Effector CD4-positive, alpha-beta T cell (primary cell): ENCODE data around the gene PIK3R5.
A peak's percentile ranks its signal among the peaks of the same experiment; 100 is the strongest.
"Not testable (repeated sequence)": the region's sequence is repeated elsewhere in the genome, so short reads cannot be mapped to it uniquely, and the experiment has no call there.

Source experiments
- DNase-seq: peaks from one replicate; pipeline ENCODE4 v3.0.0-alpha.2; 2020
- total RNA-seq: gene quantifications from one replicate; lab custom pipeline; 2026; lab: John Stamatoyannopoulos, UW

The PIK3R5 gene, protein sequence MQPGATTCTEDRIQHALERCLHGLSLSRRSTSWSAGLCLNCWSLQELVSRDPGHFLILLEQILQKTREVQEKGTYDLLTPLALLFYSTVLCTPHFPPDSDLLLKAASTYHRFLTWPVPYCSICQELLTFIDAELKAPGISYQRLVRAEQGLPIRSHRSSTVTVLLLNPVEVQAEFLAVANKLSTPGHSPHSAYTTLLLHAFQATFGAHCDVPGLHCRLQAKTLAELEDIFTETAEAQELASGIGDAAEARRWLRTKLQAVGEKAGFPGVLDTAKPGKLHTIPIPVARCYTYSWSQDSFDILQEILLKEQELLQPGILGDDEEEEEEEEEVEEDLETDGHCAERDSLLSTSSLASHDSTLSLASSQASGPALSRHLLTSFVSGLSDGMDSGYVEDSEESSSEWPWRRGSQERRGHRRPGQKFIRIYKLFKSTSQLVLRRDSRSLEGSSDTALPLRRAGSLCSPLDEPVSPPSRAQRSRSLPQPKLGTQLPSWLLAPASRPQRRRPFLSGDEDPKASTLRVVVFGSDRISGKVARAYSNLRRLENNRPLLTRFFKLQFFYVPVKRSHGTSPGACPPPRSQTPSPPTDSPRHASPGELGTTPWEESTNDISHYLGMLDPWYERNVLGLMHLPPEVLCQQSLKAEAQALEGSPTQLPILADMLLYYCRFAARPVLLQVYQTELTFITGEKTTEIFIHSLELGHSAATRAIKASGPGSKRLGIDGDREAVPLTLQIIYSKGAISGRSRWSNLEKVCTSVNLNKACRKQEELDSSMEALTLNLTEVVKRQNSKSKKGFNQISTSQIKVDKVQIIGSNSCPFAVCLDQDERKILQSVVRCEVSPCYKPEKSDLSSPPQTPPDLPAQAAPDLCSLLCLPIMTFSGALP
- total RNA-seq: 270 reads per million, percentile 95 among the genes with 10 or more reads in this experiment

DNA sequence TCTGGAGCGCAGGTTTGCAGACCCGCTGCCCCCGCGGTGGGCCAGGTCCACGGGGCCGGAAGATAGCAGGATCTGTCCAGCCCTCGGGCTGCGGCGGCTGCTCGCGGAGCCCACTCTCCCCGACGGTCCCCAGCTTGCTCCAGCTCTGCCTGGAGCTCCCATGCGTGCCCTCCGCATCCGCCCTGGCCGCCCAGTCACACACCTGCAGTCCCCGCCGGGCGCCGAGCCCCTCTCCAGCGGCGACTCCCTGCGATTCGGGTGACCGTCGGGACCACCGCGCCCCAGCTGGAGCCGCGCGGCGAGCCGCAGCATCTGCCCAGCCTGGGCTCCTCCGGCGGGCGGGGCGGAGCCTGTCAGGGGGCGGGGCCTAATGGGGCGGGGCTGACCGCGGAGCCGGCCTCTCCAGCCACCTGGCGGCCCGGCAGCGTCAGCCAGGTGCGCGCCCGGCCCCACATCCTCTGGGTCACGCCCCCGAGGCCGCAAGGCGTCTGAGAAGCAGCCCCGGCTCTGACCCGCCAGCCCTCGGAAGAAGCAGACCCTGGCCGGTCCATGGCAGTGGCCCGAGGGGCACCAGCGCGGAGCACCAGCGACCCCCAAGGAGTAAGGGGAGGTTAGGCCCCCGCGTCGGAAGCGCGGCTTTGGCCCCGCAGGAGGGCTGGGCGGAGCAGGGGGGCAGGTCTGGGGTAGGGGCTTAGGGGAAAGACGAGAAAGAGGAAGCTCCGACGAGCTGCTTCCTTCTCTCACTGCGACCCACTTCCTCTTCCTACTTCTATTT lies at the start of gene PIK3R5:
TSS of gene PIK3R5 (minus strand) at position 314 of the 775 bp plus-strand sequence. CDS start 54,213 bp downstream, outside the sequence.
- DNase-seq: peak; percentile 72

DNA sequence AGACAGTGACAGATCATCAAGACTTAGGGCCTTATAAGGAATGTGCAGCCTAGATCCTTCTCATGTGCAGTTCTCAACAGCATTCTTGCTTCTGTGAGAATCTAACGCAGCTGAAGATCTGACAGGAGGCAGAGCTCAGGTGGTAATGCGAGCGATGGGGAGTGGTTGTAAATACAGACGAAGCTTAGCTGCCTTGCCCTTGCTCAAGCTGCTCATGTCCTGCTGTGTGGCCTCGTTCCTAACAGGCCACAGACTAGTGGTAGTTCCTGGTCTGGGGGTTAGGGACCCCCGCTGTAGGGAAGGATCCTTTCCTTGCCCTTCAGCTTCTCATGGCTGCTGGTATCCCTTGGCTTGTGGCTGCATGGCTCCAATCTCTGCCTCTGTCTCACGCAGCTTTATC lies 45.5 kb upstream of the PIK3R5 start:
- no peak for DNase-seq

DNA sequence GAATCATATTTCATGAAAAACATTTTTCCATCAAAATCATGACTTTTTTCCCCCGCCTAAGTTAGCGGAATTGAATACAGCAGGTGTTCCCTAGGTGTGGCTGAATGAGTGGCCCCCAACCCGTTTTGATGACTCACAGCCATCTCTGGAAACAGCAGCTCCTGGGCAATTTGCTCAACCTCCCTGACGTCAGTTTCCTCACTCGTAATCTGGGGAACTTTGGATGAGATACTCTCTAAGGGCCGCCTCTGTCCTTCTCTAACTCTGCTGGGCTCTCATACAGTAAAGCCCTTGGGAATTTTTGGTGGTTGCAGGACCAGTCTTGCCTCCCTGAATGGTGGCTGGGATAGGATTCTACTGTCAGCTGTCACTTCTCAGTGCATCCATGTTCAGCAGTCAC lies 44.2 kb upstream of the PIK3R5 start:
- no peak for DNase-seq

DNA sequence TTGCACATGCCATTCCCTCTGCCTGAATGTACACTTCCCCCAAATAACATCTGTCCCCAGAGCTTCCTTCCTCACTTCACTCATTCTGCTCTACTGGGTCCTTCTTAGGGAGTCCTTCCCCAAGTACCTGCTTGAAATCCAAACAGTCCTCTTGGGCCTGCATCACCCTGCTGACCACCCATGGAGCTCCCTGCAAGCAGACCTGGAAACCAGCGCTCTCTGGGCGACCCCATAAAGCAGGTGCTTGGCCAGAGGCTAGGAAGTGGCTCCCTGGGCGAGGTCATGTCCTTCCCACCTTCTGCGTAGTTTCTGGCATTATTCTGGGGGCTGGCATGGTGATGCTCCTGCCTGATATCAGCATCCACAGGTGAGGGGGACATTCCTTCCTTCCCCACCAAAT lies 43.6 kb upstream of the PIK3R5 start:
- no peak for DNase-seq

DNA sequence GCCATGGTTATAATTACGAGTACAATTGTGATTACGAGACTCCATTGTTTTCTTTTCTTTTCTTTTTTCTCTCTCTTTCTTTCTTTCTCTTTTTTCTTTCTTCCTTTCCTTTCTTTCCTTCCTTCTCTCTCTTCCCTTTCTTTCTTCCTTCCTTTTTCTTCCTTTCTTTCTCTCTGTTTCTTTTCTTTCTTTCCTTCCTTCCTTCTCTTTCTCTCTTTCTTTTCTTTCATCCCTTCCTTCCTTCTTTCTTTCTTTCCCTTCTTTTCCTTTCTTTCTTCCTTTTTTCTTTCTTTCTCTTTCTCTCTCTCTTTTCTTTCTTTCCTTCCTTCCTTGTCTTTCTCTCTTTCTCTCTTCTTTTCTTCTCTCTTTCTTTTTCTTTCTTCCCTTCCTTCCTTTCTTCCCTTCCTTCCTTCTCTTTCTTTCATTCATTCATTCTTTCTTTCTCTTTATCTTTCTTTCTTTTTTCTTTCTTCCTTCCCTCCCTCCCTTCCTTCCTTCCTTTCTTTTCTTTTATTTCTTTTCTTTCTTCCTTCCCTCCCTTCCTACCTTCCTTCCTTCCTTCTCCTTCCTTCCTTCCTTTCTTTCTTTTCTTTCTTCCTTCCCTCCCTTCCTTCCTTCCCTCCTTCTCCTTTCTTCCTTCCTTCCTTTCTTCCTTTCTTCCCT lies 41.7 kb upstream of the PIK3R5 start:
- DNase-seq: no peak

DNA sequence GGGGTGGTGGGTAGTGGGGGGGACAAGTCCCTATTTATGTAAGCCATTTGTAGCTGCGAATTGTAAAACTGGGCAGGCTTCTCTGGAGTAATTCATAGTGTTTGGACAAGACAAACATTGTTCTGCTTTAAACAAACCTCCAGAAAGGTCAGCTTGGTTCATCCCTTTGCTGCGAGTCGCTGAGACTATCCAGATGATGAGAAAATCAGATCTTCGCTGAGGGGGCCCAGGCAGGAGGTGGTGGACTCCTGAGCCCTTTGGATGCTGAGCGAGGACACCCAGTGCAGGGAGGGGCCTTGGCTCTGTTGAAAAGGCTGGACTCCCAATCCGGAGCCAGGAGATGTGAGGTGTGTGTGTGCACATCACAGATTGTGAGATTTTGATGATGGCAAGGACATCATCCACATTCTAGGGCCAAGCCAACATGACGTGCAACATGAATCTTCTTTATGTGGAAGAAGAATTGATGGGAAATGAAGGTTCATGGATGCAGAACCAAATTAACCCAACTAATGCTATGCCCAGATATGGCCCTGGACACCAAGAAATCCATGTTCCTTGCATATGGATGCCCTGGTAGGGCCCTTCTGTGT lies 40.8 kb upstream of the PIK3R5 start:
- DNase-seq: no peak

DNA sequence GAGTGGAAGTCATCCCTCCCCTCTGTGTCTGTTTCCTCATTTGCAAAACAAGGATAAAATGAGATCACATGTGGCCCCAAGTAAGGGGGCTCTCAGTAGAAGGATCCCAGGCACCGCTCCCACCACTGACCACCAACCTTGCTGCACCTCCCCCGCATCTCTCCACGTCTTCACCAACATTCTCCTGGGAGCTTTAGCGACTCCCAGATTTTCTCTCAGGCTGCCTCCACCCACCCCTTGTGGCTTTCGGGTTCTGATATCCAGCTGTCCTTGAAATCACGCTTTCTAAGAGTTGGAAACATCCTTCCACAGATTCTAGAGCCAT lies 39.4 kb upstream of the PIK3R5 start:
- no peak for DNase-seq

DNA sequence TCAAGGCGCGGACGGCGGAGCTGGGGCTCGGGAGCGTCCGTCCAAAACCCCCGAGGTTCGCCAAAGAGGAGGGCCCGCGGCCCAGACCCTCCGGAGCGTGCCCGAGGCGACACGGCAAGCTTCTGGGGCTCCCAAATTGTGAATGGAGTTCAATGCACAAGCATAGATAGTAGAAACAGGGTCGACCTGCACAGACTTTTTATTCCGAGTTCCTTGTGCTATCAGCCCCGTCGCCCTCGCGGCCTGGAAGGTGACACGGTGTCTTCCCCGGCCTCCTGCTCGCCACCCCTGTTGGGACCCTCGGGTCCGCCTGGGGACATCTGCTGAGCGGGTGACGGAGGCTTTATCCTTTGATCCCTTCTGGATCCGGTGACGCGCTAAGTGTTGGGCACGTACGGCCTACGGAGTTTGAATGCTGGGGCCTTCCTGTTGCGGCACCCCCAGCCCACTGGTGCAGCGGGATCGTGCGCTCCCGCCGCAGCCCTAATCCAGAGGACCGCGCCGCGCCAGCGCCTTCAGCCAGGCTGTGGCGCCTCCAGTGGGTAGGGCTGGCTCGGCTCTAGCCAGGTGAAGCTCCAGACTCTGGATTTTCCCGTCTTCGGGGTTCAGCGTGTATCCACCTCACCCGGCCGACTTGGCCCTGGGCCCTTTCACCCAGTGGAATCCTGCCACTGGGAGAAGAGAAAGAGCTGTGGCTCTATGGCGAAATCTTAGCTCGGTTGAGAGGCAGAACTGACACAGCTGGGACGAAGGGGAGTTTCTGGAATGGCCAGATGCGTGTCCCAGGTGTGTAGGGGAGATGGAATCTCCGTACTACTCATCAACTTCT lies 38.8 kb upstream of the PIK3R5 start:
- no peak for DNase-seq

DNA sequence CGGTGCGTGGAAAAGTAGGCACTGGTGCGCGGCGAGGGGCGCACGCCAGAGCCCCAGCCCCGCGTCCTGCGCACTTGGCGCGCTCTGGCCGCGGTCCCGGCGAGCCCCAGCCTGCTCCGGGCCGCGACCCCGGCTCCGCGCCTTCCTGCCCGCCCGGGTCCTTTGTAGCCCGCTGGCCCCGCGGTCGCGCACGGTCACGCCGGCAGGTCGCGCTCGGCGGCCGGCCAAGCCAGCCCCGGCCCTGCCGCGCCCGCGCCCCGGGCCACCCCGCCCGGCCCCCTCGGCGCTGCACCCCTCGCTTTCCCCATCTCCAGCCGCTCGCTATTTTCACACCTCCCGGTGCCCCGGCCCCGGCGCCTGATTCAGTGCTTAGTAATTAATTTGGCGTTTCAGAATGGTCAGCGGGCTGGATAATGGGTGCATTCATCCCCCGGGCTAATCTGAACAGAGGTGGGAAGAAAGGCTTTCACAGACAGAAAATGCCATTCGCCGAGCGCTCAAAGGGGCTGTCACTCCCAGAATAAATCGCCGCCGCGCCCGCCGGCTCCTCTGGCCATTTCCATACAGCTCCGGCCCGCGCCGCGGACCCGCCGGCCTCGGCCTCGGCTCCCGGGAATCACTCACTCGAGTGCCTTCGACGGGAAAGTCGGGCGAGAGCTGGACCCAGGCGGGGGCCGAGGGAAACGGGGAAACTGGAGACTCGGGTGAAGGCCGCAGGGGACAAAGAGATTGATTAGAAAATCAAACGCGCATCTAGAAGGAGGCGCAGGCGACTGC lies 38.0 kb upstream of the PIK3R5 start:
- DNase-seq: no peak

DNA sequence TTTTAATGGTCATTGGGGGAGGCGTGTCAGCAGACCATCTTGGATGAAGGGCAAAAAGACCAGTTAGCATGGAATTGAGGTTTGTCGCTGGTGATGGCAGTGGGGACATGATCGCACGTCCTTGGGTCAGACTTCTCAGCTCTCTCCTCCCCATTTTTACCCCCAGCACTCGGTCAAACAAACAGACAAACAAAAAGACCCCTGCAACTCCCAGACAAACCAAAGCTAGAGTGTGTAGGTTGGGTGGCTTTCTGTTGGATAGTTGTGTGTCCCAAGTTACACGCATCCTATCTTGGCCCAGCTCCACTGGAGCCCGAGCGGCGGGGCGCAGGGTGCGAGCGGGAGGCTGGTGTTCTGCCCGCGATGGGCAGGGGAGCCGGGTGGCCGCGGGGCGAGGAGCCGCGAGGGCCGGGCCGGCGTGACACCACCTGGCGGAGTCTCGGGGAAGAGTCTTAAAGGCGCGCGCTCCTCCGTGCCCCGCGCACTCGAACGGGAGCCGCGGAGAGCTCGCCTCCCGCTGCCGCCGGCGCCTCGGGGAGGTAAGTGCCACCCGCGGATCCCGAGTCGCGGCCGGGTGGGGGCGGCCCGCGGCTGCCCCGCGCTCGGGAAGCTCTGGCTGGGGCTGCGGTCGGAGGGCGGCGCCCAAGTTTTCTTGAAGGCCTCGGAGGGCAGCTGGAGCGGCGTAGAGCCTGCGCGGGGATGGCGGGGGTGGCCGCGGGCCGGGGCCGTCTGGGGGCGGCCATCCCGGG lies 37.3 kb upstream of the PIK3R5 start:
- no peak for DNase-seq

DNA sequence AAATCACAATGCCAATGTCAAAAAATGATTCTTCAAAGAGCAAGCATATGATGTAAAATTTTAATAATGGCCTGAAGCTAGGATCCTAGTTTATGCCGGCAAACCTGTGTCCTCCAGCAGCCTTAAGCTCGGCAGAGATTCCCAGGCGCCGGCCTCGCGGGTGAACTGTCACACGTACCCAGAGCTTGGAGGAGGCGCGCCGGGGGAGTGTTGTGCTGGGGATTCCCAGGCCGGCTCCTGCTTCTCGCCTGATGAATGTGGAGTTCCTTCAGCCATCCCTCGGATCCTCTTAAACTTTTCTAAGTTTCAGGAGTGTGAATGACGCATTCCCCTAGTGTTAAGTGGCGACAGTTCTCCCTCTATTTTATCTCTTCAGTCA lies 36.7 kb upstream of the PIK3R5 start:
- DNase-seq: no peak

DNA sequence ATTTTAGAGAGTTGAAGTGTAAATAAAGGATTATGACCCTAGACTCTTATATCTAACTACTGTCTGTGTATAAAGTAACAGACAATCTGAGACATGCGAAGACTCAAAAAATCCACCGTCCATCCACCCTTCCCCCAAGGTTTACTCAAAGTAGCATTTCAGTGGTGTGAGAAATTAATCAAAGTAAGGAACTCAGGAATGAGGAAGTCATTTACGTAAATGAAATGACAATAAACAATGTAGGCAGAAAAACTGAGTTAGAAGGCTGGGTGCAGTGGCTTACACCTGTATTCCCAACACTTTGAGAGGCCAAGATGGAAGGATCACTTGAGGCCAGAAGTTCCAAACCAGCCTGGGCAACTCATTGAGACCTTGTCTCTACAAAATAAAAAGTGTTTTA lies 36.1 kb upstream of the PIK3R5 start:
- DNase-seq: no peak

DNA sequence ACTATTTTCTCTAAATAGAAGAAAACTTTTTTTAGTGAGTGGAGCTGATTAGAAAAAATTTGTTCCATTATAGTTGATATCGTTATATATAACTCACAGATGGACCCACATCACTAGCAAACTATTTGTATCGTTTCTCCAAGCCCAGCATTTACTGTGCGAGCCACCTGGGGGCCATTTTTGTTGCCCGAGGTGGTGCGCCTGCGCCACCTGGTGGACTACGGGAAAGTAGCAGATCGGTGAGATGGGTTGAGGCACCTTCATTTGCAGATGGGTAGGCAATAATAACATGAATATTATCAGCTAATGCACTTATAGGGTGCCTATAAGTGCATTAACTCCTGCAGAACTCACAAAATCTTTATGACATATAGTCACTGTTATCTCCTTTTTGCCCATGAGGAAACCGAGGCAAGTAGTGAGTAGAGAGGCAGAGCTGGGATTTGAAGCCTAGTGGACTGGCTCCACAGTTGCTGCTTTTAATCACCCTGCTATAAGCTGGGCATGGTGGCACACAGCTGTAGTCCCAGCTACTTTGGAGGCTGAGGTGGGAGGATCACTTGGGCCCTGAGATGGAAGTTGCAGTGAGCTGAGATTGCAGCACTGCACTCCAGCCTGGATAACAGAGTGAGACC lies 32.6 kb upstream of the PIK3R5 start:
- DNase-seq: peak; percentile 75

DNA sequence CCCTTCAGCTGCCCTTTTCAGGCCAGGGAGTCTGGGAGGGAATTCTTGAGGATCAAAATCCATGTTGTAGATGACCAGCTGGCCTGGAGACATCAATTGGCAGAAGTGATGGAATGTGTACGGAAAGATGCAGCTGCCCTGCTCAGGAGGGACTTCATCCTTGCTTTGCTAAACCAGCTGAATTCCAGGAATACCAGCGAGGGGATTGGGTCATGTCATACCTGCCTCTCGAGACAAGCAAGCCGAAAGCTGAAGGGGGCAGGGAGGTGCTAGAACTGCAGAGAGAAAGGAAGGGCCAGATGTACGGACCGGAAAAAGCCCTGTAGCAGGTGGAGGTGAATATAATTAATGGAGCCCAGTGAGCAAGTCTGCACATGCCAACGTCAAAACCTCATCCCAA lies 30.2 kb upstream of the PIK3R5 start:
- DNase-seq: no peak

DNA sequence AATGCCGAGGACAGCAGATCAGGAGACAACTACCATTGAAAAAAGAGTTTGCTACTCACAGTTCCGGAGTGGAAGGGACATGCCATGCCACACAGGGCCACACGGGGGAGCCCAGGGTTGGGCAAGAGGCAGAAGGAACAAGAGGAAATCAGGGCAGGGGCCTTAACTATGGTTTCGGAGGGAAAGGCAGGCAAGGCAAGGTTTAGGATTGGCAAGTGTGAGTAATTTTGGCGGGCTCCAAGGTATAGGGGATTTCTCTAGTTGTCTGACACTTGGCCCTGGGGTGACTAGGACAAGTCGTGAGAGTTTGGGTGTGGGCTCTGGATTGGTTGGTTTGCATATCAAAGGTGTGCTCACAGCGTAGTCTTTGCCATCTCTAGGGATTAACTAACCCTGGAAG lies 28.8 kb upstream of the PIK3R5 start:
- peak; percentile 22 for DNase-seq

DNA sequence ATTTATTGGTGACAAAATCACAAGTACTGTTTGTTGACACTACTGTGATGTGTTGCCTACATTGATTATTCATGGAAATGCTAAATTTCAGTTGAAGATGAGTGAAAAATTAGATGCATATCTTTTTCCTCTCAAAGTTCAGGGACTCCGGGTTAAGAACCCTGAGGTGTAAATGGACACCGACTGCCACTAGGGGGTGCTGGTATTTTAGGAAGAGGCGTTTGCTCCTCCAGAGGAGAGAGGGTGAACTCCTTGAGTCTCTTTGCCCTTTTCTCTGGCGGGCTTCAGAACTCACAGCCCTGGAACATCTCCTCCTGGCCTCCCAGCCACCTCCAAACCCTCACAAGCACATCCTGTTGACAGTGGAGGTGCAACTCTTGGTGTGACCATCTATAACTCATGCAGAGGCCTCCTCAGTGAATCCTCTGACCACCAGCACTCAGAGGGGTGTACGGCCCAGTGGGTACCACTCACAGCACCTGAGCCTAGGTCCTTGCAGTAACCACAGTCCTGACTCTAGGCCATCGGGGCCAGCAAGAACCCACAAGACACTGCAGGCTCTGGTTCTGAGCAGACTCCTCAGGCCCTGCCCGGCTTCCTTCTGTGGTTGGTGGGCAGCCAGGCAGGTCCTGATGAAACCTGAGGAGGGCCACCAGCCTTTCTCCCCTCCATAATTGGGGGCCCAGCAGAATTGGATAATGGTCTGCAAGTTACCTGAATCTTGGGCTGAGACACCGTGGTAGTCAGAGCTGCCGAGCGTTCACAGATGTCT lies 26.2 kb upstream of the PIK3R5 start:
- peak; percentile 58 for DNase-seq

DNA sequence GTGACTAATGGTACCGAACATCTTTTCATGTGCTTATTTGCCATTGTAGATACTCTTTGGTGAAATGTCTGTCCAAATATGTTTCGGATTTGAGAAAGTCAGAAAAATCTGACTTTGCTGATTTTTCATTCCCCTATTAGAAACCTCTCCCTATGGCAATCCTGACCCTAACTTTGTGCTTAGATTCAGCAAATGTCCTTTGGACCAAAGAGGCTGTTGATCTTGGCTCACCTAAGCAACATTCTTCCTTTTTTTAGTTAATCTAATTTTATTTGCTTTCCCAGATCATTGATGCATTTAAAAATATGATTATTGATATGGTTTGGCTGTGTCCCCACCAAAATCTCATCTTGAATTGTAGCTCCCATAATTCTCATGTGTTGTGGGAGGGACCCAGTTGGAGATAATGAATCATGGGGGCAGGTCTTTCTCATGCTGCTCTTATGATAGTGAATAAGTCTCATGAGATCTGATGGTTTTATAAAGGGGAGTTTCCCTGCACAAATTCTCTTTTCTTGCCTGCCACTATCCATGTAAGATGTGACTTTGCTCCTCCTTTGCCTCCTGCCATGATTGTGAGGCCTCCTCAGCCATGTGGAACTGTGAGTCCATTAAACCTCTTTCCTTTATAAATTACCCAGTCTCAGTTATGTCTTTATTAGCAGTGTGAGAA lies 22.9 kb upstream of the PIK3R5 start:
- DNase-seq: not testable (repeated sequence)

DNA sequence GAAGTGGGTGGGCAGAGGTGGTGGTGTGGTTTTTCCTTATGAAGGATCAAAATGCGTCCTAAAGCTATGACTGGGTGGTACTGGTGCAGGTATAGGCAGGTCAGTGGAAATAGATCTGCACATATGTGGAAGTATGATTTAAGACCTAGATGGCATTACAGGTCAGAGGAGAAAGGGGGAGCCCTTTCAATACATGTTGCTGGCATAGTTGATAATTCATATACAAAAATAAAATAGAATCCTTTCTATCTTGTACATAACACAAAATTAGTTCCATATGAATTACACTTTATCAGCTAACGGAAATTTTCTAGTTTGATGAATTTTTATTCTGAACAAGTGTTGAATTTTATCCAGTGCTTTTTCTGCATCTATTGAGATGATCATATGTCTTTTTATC lies 20.8 kb upstream of the PIK3R5 start:
- no peak for DNase-seq
